Uterus (tissue), 4 donors: ENCODE data around the gene EHMT1. TPM values are rescaled to one million over a fixed set of nuclear protein-coding genes. Genes with fewer than 3 reads are reported as not detected.

Source experiments
- DNase-seq, 2 donors: peaks; one replicate each; pipeline ENCODE4 v3.0.0-alpha.2; 2019 to 2020
- H3K27ac ChIP-seq, 2 donors: fragments of 200-600 bp; sonication (generic); 1 replicate in 1 of 2; 2 replicates in 1 of 2; pipeline ENCODE4 v1.5.1; 2016 to 2018
- H3K27me3 ChIP-seq, 2 donors: fragments of 200-600 bp; sonication (generic); one replicate each; pipeline ENCODE4 v1.5.1; 2018 to 2019; ENCODE audit warnings: control low read depth in 1 of 2
- H3K36me3 ChIP-seq, 2 donors: fragments of 200-600 bp; sonication (generic); one replicate each; pipeline ENCODE4 v1.5.1; 2019; ENCODE audit warnings: control low read depth in 1 of 2
- H3K4me1 ChIP-seq, 2 donors: fragments of 200-600 bp; sonication (generic); one replicate each; pipeline ENCODE4 v1.5.1; 2018 to 2019; ENCODE audit warnings: control low read depth in 1 of 2
- H3K4me3 ChIP-seq, 2 donors: fragments of 200-600 bp; sonication (generic); 1 replicate in 1 of 2; 2 replicates in 1 of 2; pipeline ENCODE4 v1.5.1; 2018 to 2019; ENCODE audit warnings: mild to moderate bottlenecking in 1 of 2
- H3K9me3 ChIP-seq, 2 donors: fragments of 200-600 bp; sonication (generic); one replicate each; pipeline ENCODE4 v1.5.1; 2019; ENCODE audit warnings: control low read depth in 1 of 2
- POLR2A ChIP-seq, 2 donors: fragments of 450-650 bp; IDR thresholded peaks; one replicate each; pipeline ENCODE4 v1.6.1; 2016; ENCODE audit warnings: antibody characterized with exemption in 2 of 2, mild to moderate bottlenecking in 1 of 2, moderate library complexity in 1 of 2
- intact Hi-C: fragments of 100-400 bp; cut with DNase I; formaldehyde crosslinking; loops from one replicate; pipeline ENCODE4 v1.15.1; 2023; ENCODE audit warnings: low total_unique reads
- total RNA-seq, 4 donors: library from RNA; depleted of rRNA in 3 of 4; stranded (reverse); fragments of >200 nt in 3 of 4; gene quantifications; one replicate each; pipeline versions ENCODE4 v1.1.0 to v1.2.4, GENCODE V29; 2014 to 2023
- TF ChIP-seq, protein P1 (sequence below), 4 experiments: fragments of 200-600 bp in 2 of 4; fragments of 450-650 bp in 2 of 4; sonication (generic) in 2 of 4; IDR thresholded peaks; one replicate each; pipeline ENCODE4 v1.5.1; 2016 to 2019; ENCODE audit warnings: antibody characterized with exemption in 4 of 4, mild to moderate bottlenecking in 2 of 4, moderate library complexity in 1 of 4
- donor health status: DM: yes; HTN: yes; CAD: no.

The EHMT1 gene
- total RNA-seq, 4 donors from 2014 or later, result 32.6 to 109 (median 74.9) TPM

- Histone ChIP-seq H3K36me3 (no peaks in the 10 kb centered on the region), H3K9me3 (no peaks in the 10 kb centered on the region), H3K4me3 (no peak overlapping the region), H3K27ac (no peak overlapping the region), H3K27me3 (no peaks in the 10 kb centered on the region), H3K4me1 (no peaks in the 10 kb centered on the region)
- intact Hi-C loops, result no loop called here
- no peak for DNase-seq
- TF ChIP-seq, protein P1, sequence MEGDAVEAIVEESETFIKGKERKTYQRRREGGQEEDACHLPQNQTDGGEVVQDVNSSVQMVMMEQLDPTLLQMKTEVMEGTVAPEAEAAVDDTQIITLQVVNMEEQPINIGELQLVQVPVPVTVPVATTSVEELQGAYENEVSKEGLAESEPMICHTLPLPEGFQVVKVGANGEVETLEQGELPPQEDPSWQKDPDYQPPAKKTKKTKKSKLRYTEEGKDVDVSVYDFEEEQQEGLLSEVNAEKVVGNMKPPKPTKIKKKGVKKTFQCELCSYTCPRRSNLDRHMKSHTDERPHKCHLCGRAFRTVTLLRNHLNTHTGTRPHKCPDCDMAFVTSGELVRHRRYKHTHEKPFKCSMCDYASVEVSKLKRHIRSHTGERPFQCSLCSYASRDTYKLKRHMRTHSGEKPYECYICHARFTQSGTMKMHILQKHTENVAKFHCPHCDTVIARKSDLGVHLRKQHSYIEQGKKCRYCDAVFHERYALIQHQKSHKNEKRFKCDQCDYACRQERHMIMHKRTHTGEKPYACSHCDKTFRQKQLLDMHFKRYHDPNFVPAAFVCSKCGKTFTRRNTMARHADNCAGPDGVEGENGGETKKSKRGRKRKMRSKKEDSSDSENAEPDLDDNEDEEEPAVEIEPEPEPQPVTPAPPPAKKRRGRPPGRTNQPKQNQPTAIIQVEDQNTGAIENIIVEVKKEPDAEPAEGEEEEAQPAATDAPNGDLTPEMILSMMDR (IDR thresholded peaks at IDR 0.05), result no peak
- TF ChIP-seq POLR2A (IDR thresholded peaks at IDR 0.05), result no peak
These were observed 153.6 kb downstream of the EHMT1 start for GRCh38 chr9:137772281-137772873.

DNA sequence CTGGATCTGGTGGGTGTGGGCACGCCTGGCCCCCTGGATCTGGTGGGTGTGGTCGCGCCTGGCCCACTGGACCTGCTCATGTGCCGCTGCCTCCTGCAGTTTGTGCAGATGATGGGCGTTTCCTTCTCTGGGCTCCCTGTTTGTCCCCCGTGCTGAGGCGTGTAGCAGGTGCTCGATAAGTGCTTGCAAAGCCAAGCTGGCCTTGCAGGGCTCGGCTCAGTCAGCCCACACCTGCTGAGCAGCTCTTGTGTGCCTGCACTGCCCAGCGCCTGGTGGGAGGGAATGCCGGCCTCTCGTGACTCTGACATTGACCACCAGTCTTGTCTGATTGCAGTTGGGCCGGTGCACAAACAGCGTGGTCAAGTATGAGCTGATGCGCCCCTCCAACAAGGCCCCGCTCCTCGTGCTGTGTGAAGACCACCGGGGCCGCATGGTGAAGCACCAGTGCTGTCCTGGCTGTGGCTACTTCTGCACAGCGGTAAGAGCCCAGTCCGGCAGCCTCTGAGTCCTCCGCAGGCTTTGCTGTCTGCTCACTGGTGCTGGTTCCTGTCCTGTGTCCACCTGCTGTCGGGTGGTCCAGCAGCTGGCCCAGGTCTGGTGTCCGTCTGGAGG, 156.1 kb downstream of the EHMT1 start:
- no peak overlapping the region for H3K27ac ChIP-seq
- no peaks in the 10 kb centered on the region for H3K27me3 ChIP-seq
- no peaks in the 10 kb centered on the region for H3K36me3 ChIP-seq
- intact Hi-C loops, result no loop called here
- no peaks in the 10 kb centered on the region for H3K9me3 ChIP-seq
- no peak overlapping the region for H3K4me3 ChIP-seq
- TF ChIP-seq, protein P1 (IDR thresholded peaks at IDR 0.05), result no peak
- no peak for TF ChIP-seq POLR2A (IDR thresholded peaks at IDR 0.05)
- DNase-seq, result no peak
- H3K4me1 ChIP-seq, result no peaks in the 10 kb centered on the region

- H3K27ac ChIP-seq, result no peak overlapping the region
- no peaks in the 10 kb centered on the region for H3K36me3 ChIP-seq
- no peak overlapping the region for H3K4me3 ChIP-seq
- no peak for DNase-seq
- intact Hi-C loops, result no loop called here
- H3K27me3 ChIP-seq, result no peaks in the 10 kb centered on the region
- TF ChIP-seq, protein P1 (IDR thresholded peaks at IDR 0.05), result no peak
- no peak for TF ChIP-seq POLR2A (IDR thresholded peaks at IDR 0.05)
- no peaks in the 10 kb centered on the region for H3K9me3 ChIP-seq
- H3K4me1 ChIP-seq, result no peaks in the 10 kb centered on the region
These were observed 157.6 kb downstream of the EHMT1 start for GRCh38 chr9:137776306-137776995.

- Histone ChIP-seq H3K27me3 (no peaks in the 10 kb centered on the region), H3K36me3 (no peaks in the 10 kb centered on the region), H3K9me3 (no peaks in the 10 kb centered on the region), H3K27ac (no peak overlapping the region), H3K4me3 (no peak overlapping the region), H3K4me1 (no peaks in the 10 kb centered on the region)
- TF ChIP-seq, protein P1 (IDR thresholded peaks at IDR 0.05), result no peak
- TF ChIP-seq POLR2A (IDR thresholded peaks at IDR 0.05), result no peak
- DNase-seq, result no peak
- intact Hi-C loops, result no loop called here
These were observed 159.0 kb downstream of the EHMT1 start for GRCh38 chr9:137777761-137778160.

DNA sequence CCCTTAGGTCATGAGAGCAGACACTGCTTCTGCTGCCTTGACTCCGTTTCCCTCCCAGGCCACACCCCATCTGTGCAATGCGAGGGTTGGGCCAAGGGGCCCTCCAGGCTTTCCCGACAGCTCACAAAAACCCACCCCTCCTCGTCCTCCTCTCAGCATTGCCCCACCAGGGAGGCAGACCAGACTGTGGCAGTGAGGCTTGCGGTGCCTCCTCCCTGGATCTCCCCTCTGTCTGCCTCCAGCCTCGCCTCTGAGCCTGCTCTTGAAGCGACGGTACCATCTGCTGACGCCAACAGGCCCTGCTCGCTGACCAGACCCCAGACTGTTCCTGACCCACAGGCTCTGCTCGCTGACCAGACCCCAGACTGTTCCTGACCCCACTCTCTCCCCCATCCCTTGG, 159.5 kb downstream of the EHMT1 start:
- H3K4me3 ChIP-seq, result no peak overlapping the region

More for the DNA sequence above, 159.5 kb downstream of the EHMT1 start:
- Histone ChIP-seq H3K4me1 (no peaks in the 10 kb centered on the region), H3K9me3 (no peaks in the 10 kb centered on the region), H3K27me3 (no peaks in the 10 kb centered on the region), H3K27ac (no peak overlapping the region), H3K36me3 (no peaks in the 10 kb centered on the region)
- DNase-seq, result no peak
- no peak for TF ChIP-seq POLR2A (IDR thresholded peaks at IDR 0.05)
- TF ChIP-seq, protein P1 (IDR thresholded peaks at IDR 0.05), result no peak
- intact Hi-C loops, result no loop called here
